ENCODE measurements around the gene TTC5.

GRCh38 chr14:20346713-20347112, 41.0 kb upstream of the TTC5 start:
- TF ChIP-seq CTCF (optimal IDR thresholded peaks at IDR 0.05 in 1 of 3, IDR thresholded peaks at IDR 0.05 in 1 of 3, conservative IDR thresholded peaks at IDR 0.05 in 1 of 3; ENCODE audit: extremely low read depth in 1 of 3, insufficient read depth in 2 of 3, low read length in 3 of 3) (no peak), EZH2 (IDR thresholded peaks at IDR 0.05; ENCODE audit: low read length) (no peak)
